OCI-LY1 (cell line): Measurements from ENCODE around the gene NHLH2.

Experiments
- CTCF ChIP-seq: fragments of 200-600 bp; sonication (generic), shearing (Covaris generic); IDR thresholded peaks from 2 replicates; pipeline ENCODE4 v1.5.1; 2017; ENCODE audit warnings: mild to moderate bottlenecking, antibody characterized with exemption, low read length, moderate library complexity, mixed read lengths
- EZH2 ChIP-seq: fragments of 200-600 bp; sonication (generic), shearing (Covaris generic); IDR thresholded peaks from 2 replicates; pipeline ENCODE4 v1.8.0; 2017; ENCODE audit warnings: borderline replicate concordance, mixed run types, mild to moderate bottlenecking, antibody characterized with exemption, low read length, moderate library complexity, mixed read lengths

DNA sequence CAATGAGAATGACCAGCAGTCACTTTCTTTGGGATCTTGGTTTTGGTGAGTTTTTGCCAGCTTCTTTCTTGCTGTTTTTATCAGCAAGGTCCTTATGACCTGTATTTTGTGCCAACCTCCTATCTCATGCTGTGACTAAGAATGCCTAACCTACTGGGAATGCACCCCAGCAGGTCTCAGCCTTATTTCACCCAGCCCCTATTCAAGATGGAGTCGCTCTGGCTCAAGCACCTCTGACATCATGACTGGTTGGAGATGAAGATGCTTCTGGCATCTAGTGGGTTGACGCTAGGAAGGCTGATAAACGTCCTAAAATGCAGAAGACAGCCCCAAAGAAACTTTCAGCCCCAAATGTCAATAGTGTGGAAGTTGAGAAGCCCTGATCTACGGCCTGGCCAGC, 33.6 kb upstream of the NHLH2 start:
- TF ChIP-seq CTCF: no peak
- no peak for TF ChIP-seq EZH2
